Measurements from ENCODE around the gene VPS26A.

The VPS26A gene

GRCh38 chr10:69217119-69217754 is 93.3 kb downstream of the VPS26A start (continued):
- TF ChIP-seq ZNF580 (tag by site-specific recombination; IDR thresholded peaks at IDR 0.05) (no peak), ZNF423 (tag by site-specific recombination; IDR thresholded peaks at IDR 0.05) (no peak), ZNF529 (tag by site-specific recombination; IDR thresholded peaks at IDR 0.05; ENCODE audit: insufficient replicate concordance) (no peak), SP2 (tag by site-specific recombination; IDR thresholded peaks at IDR 0.05) (no peak), ZNF354C (tag by site-specific recombination; IDR thresholded peaks at IDR 0.05; ENCODE audit: borderline replicate concordance, low read depth) (no peak), ZBTB44 (tag by site-specific recombination; IDR thresholded peaks at IDR 0.05) (peak; percentile 55; the same call in 1 of the 2 replicates), RBAK (tag by site-specific recombination; IDR thresholded peaks at IDR 0.05) (no peak), SALL2 (tag by site-specific recombination; IDR thresholded peaks at IDR 0.05; ENCODE audit: borderline replicate concordance) (no peak), ZNF768 (tag by site-specific recombination; IDR thresholded peaks at IDR 0.05) (no peak), ZNF19 (tag by site-specific recombination; IDR thresholded peaks at IDR 0.05; ENCODE audit: low read depth) (no peak), ZNF704 (tag by site-specific recombination; IDR thresholded peaks at IDR 0.05) (no peak), HOXD13 (CRISPR knock-in tag; IDR thresholded peaks at IDR 0.05; ENCODE audit: borderline replicate concordance) (no peak), ZNF274 (IDR thresholded peaks at IDR 0.05; ENCODE audit: low read length) (no peak), ZNF274 (tag by site-specific recombination; IDR thresholded peaks at IDR 0.05; ENCODE audit: borderline replicate concordance) (no peak), ZNF707 (tag by site-specific recombination; IDR thresholded peaks at IDR 0.05) (no peak), TRIM28 (IDR thresholded peaks at IDR 0.05; ENCODE audit: borderline replicate concordance, low read length) (no peak), KLF7 (tag by site-specific recombination; IDR thresholded peaks at IDR 0.05; ENCODE audit: borderline replicate concordance) (no peak), ZNF404 (tag by site-specific recombination; IDR thresholded peaks at IDR 0.05) (no peak), ZNF658 (tag by site-specific recombination; IDR thresholded peaks at IDR 0.05) (no peak), ZNF521 (tag by site-specific recombination; IDR thresholded peaks at IDR 0.05) (no peak), FEZF1 (tag by site-specific recombination; IDR thresholded peaks at IDR 0.05) (no peak), ZNF26 (tag by site-specific recombination; IDR thresholded peaks at IDR 0.05) (0 out of 2 replicates have a peak, but pooled peaks have one; percentile 5), GLIS1 (tag by site-specific recombination; IDR thresholded peaks at IDR 0.05) (no peak), PBX3 (CRISPR knock-in tag; IDR thresholded peaks at IDR 0.05) (no peak), ZNF398 (tag by site-specific recombination; IDR thresholded peaks at IDR 0.05) (0 out of 2 replicates have a peak, but pooled peaks have one; percentile 49), ZNF777 (tag by site-specific recombination; IDR thresholded peaks at IDR 0.05; ENCODE audit: borderline replicate concordance) (no peak), ZNF133 (tag by site-specific recombination; IDR thresholded peaks at IDR 0.05) (no peak), ZNF624 (tag by site-specific recombination; IDR thresholded peaks at IDR 0.05) (no peak), TCF7L2 (IDR thresholded peaks at IDR 0.05; ENCODE audit: borderline replicate concordance, low read depth, low read length) (no peak), ZNF488 (tag by site-specific recombination; IDR thresholded peaks at IDR 0.05) (no peak), ZBTB7A (tag by site-specific recombination; IDR thresholded peaks at IDR 0.05; ENCODE audit: low read depth) (no peak), ZNF112 (tag by site-specific recombination; IDR thresholded peaks at IDR 0.05) (no peak), OVOL3 (tag by site-specific recombination; IDR thresholded peaks at IDR 0.05) (no peak)
